Measurements from ENCODE around the gene PSTPIP2. TPM values are rescaled to one million over a fixed set of nuclear protein-coding genes. Genes with fewer than 3 reads are reported as not detected.

PSTPIP2 gene
- total and polyA plus RNA-seq, 2 of the 13 experiments (the other 11 are each of a cell fraction or from before 2014, with no cell fraction given): 0.25 to 0.27 TPM

DNA sequence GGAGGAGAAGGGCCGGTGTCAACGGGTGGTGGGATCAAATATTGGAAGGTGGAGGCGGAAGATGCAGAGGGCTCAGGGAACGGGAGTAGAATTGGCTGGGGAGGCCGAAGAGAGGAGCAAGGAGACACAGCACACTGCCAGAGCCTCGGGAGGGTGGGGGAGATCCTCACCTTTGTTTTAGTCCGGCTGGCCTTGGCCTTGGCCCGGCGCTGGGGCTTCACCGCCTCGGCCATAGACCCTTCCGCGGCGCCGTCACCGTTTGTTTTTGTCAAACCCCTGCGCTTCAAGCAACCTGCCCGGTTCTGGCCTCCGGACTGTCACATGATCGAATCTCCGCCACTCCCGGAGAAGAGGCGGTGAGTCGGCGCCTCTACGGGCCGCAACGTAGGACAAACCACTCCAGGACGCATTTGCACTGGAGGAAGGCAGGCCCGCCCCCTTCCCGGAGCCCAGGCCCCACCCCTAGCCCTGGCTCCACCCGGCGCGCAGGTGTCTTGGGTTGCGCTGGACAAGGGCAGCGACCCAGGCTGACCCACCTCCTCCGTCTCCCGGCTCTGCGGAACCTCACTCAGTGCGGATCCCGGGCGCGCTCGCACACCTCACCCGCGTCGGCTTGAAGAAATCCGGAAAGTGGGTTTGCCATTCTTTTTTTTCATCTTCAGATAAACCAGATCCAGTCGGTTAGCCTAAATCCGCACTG lies 104.9 kb downstream of the PSTPIP2 start, which contains the start of gene EPG5 (continued):
- TF ChIP-seq, protein P1, sequence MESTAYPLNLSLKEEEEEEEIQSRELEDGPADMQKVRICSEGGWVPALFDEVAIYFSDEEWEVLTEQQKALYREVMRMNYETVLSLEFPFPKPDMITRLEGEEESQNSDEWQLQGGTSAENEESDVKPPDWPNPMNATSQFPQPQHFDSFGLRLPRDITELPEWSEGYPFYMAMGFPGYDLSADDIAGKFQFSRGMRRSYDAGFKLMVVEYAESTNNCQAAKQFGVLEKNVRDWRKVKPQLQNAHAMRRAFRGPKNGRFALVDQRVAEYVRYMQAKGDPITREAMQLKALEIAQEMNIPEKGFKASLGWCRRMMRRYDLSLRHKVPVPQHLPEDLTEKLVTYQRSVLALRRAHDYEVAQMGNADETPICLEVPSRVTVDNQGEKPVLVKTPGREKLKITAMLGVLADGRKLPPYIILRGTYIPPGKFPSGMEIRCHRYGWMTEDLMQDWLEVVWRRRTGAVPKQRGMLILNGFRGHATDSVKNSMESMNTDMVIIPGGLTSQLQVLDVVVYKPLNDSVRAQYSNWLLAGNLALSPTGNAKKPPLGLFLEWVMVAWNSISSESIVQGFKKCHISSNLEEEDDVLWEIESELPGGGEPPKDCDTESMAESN (CRISPR knock-in tag; conservative IDR thresholded peaks at IDR 0.05): 0 out of 2 replicates have a peak, but pooled peaks have one; percentile 44
- TF ChIP-seq ZBTB42 (CRISPR knock-in tag; IDR thresholded peaks at IDR 0.05): no peak
- peak; percentile 82 for TF ChIP-seq ZNF629 (CRISPR knock-in tag; conservative IDR thresholded peaks at IDR 0.05)
- no peak for TF ChIP-seq ZNF30 (CRISPR knock-in tag; IDR thresholded peaks at IDR 0.05)
- peak in 1 of 2 experiments; percentile 62; a peak in 1 of 4 replicates for TF ChIP-seq NR2F1 (CRISPR knock-in tag; IDR thresholded peaks at IDR 0.05)
- TF ChIP-seq TEAD2 (CRISPR knock-in tag; IDR thresholded peaks at IDR 0.05): no peak
- TF ChIP-seq, protein P2, sequence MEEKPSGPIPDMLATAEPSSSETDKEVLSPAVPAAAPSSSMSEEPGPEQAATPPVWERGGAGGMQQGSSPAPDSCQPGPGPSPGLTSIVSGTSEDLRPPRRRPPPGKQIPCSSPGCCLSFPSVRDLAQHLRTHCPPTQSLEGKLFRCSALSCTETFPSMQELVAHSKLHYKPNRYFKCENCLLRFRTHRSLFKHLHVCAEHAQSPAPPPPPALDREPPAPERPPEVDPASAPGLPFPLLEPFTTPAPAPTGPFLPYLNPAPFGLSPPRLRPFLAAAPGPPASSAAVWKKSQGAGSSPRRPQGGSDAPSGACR (CRISPR knock-in tag; IDR thresholded peaks at IDR 0.05): 0 out of 2 replicates have a peak, but pooled peaks have one; percentile 66
- peak; percentile 74 for TF ChIP-seq TOPORS (CRISPR knock-in tag; IDR thresholded peaks at IDR 0.05)
- TF ChIP-seq U2AF2 (IDR thresholded peaks at IDR 0.05; ENCODE audit: low read depth, low read length): no peak
- TF ChIP-seq ZBTB7A (CRISPR knock-in tag; IDR thresholded peaks at IDR 0.05): no peak
- no peak for TF ChIP-seq ZNF260 (CRISPR knock-in tag; IDR thresholded peaks at IDR 0.05; ENCODE audit: borderline replicate concordance, low read depth)
- no peak for TF ChIP-seq REXO4 (CRISPR knock-in tag; IDR thresholded peaks at IDR 0.05; ENCODE audit: borderline replicate concordance)
- TF ChIP-seq NBN (conservative IDR thresholded peaks at IDR 0.05): no peak
- TF ChIP-seq HDAC2 (CRISPR knock-in tag; IDR thresholded peaks at IDR 0.05): peak; percentile 74; the same call in 1 of the 2 replicates
- no peak for TF ChIP-seq ZNF24 (IDR thresholded peaks at IDR 0.05)
- TF ChIP-seq SATB2 (CRISPR knock-in tag; IDR thresholded peaks at IDR 0.05): no peak
- TF ChIP-seq JUNB (CRISPR knock-in tag; IDR thresholded peaks at IDR 0.05; ENCODE audit: borderline replicate concordance): no peak
- peak; percentile 72 for TF ChIP-seq SIN3B (IDR thresholded peaks at IDR 0.05; ENCODE audit: low read length)
- no peak for TF ChIP-seq ZNF672 (CRISPR knock-in tag; IDR thresholded peaks at IDR 0.05)
- peak; percentile 53; the same call in 1 of the 2 replicates for TF ChIP-seq HCFC1 (IDR thresholded peaks at IDR 0.05; ENCODE audit: low read depth, low read length)
- peak; percentile 86 for TF ChIP-seq ZFX (CRISPR knock-in tag; IDR thresholded peaks at IDR 0.05; ENCODE audit: low read depth)
- TF ChIP-seq ZNF678 (CRISPR knock-in tag; IDR thresholded peaks at IDR 0.05): no peak
- no peak for TF ChIP-seq REL (CRISPR knock-in tag; conservative IDR thresholded peaks at IDR 0.05)
- TF ChIP-seq ZNF75D (CRISPR knock-in tag; IDR thresholded peaks at IDR 0.05; ENCODE audit: borderline replicate concordance): no peak
- TF ChIP-seq, protein P3, sequence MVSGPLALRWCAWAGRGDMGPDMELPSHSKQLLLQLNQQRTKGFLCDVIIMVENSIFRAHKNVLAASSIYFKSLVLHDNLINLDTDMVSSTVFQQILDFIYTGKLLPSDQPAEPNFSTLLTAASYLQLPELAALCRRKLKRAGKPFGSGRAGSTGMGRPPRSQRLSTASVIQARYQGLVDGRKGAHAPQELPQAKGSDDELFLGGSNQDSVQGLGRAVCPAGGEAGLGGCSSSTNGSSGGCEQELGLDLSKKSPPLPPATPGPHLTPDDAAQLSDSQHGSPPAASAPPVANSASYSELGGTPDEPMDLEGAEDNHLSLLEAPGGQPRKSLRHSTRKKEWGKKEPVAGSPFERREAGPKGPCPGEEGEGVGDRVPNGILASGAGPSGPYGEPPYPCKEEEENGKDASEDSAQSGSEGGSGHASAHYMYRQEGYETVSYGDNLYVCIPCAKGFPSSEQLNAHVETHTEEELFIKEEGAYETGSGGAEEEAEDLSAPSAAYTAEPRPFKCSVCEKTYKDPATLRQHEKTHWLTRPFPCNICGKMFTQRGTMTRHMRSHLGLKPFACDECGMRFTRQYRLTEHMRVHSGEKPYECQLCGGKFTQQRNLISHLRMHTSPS (CRISPR knock-in tag; IDR thresholded peaks at IDR 0.05; ENCODE audit: low read depth): no peak
- no peak for TF ChIP-seq ZNF749 (CRISPR knock-in tag; IDR thresholded peaks at IDR 0.05; ENCODE audit: borderline replicate concordance)
- peak; percentile 25; the same call in 1 of the 2 replicates for TF ChIP-seq RCOR2 (CRISPR knock-in tag; IDR thresholded peaks at IDR 0.05)
- no peak for TF ChIP-seq RORA (CRISPR knock-in tag; IDR thresholded peaks at IDR 0.05)
- 0 out of 2 replicates have a peak, but pooled peaks have one; percentile 48 for TF ChIP-seq THYN1 (CRISPR knock-in tag; IDR thresholded peaks at IDR 0.05; ENCODE audit: borderline replicate concordance, low read depth)

Data from HepG2 (cell line).